GM12892 (cell line): Measurements from ENCODE around the gene MAOA.

Experiments
- DNase-seq: peaks from one replicate; pipeline ENCODE4 v3.0.0; 2011; ENCODE audit not compliant: insufficient read length
- FAIRE-seq: peaks from 2 replicates; lab custom pipeline; 2011; peaks lifted over from hg19 to GRCh38; lab: Jason Lieb, UNC
- POLR2A ChIP-seq: IDR thresholded peaks from 2 replicates; pipeline ENCODE4 v1.6.1; 2011; ENCODE audit warnings: low read depth, low read length, control low read depth
- POLR2AphosphoS5 ChIP-seq: IDR thresholded peaks from 2 replicates; pipeline ENCODE4 v1.6.1; 2011; ENCODE audit warnings: low read depth, low read length, control low read depth
- TAF1 ChIP-seq: IDR thresholded peaks from 2 replicates; pipeline ENCODE4 v1.6.1; 2011; ENCODE audit warnings: low read depth, mild to moderate bottlenecking, control low read depth, low read length, borderline replicate concordance

Gene MAOA

DNA sequence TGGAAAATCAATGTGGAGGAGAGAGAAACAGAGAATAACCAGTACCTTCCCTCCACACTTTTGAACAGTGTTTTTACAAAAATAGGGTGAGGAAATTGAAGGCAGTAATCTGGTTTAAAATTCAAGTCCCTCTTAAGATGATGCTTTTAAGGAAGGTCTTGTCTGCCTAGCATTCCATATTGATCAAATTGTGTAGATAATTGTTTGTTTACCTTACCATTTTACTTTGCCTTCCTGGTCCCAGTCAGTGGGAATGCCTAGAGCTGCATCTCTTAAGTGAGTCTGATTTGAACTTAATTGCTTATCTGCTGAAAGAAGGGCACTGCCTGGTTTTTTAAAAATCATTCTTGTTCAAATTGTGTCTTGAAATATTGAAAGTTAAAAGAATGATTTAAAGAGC lies 14.4 kb upstream of the MAOA start:
- FAIRE-seq (no peak), DNase-seq (no peak)
- TF ChIP-seq POLR2AphosphoS5 (no peak), POLR2A (no peak), TAF1 (no peak)

GRCh38 chrX:43643201-43643600 lies 12.9 kb upstream of the MAOA start:
- no peak for DNase-seq
- FAIRE-seq, result no peak

DNA sequence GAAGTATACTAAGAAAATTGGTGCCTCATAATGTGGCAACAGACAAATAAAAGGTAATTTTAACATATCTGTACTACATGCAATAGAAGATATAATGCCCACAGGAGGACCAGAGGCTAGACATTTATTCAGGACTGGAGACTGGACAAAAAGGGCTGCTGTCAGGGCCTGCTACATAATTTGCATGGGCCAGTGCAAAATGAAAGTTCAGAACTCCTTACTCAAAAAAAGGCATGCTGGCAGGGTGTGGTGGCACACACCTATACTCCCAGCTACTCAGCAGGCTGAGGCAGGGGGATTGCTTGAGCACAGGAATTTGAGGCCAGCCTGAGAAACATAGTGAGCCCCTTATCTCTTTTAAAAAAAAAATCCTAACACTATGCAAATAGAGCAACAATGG lies 12.4 kb upstream of the MAOA start:
- FAIRE-seq (no peak), DNase-seq (no peak)
- no peak for TF ChIP-seq POLR2AphosphoS5
- TF ChIP-seq TAF1, result no peak
- TF ChIP-seq POLR2A, result no peak

More at GRCh38 chrX:43643201-43643600, 12.9 kb upstream of the MAOA start:
- TF ChIP-seq POLR2AphosphoS5, result no peak
- no peak for TF ChIP-seq TAF1
- TF ChIP-seq POLR2A, result no peak

DNA sequence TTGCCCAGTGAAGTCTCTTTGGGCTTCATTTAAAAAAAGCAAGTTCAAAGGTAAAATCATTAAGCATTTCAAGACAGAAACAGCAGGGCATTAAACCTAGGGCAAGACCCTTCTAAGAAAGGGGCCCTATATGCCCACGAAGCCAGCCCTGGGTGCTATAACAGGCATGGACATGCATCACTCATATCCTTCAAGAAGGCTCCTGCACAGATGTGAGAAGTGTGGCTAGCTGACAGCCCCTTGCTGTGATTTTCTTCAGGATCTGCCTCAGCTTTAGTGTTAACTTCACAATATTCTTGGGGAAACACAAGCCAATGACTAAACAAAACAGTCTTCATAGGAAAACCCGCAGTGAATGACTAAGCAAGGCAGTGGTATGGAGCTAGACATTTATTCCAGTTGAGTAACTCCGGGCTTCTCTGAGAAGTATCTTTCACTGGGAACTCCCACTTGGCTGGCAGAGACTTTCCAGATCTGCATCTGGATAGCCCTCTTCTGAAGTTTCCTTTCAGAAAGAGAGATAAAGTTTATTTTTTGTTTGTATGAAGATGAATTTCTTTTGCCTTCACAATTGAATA lies 11.9 kb upstream of the MAOA start:
- DNase-seq (no peak), FAIRE-seq (no peak)
- no peak for TF ChIP-seq TAF1
- no peak for TF ChIP-seq POLR2AphosphoS5
- TF ChIP-seq POLR2A, result no peak

DNA sequence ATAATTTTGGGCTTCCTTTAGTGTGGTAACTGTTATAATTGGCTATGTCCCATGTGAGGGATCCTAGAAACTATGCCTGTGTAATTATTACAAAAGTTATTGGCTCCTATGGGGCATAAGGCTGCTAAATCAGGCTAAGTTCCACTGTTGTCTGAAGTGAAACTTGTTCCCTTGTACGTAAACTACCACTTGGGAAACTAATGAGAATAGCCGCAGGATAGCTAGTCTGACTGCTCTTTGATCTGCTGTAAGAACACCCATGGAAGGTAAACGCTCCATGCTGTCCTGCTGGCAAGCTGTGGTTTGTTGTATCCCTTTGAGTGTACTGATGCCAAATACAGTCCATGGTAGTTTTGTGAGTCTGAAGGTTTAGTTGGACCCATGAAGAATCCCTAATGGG lies 9.3 kb upstream of the MAOA start:
- FAIRE-seq (no peak), DNase-seq (no peak)
- TF ChIP-seq TAF1 (no peak), POLR2AphosphoS5 (no peak), POLR2A (no peak)

GRCh38 chrX:43654431-43655150 lies 1.5 kb upstream of the MAOA start:
- peak; percentile 14 for FAIRE-seq

DNA sequence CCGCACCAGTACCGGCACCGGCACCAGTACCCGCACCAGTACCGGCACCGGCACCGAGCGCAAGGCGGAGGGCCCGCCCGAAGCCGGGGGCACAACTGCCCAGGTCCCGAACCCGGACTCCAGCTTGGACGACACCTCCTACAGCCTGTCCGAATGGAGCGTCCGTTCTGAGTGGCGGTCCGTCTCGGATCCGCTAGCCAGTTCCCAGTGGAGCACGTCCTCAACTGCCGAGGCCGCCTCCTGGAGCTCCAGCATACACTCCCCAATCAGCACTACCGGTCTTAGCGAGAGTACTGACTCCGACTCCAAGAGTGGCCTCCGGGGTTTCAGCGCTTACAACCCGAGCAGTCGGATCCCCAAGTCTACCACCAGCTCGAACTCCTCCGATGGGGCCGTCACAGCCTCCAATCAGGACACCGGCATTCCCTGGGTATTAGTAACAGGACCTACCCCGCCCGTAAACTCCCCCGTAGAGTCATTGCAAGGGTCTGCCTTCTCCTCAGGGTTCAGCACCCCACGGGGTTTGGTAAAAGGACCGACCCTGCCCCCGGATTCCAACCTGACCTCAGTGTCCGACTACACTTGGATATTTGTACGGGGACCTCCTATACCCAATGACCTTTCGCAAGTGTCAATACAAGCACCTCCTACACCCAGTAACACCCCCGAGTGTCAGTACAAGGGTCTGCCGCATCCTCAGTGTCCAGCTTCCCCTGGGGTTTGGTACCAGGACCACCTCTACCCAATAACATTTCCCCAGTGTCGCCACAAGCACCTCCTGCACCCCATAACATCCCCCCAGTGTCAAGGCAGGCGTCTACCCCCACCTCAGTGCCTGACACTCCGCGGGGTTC lies 721 bp upstream of the MAOA start:
- no peak for FAIRE-seq
- no peak for TF ChIP-seq POLR2AphosphoS5
- TF ChIP-seq TAF1, result no peak
- no peak for TF ChIP-seq POLR2A
- no peak for DNase-seq

More at GRCh38 chrX:43654431-43655150, 1.5 kb upstream of the MAOA start:
- no peak for TF ChIP-seq TAF1
- no peak for TF ChIP-seq POLR2A
- no peak for TF ChIP-seq POLR2AphosphoS5
- DNase-seq, result peak; percentile 61

DNA sequence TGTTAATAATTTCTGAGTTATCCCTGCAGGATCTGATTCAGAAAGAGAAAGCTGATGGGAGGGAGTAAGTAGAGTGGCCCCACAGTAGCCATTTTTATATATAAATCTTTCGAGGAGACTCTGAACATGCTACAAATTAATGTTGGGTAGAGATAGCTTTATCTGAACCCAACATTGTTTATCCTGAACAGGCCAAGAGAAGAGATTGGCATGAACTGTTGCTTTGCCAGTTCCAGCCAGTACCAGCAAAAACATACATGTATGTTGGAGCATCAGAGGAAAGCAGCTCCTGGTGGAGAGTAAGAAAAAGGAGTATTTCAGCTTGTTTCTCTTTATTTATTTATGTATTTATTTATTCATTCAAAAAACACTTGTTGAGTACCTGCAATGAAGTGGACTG lies 1.6 kb downstream of the MAOA start:
- DNase-seq, result no peak
- no peak for FAIRE-seq
- no peak for TF ChIP-seq TAF1
- TF ChIP-seq POLR2A, result no peak
- no peak for TF ChIP-seq POLR2AphosphoS5

- TF ChIP-seq POLR2A (no peak), POLR2AphosphoS5 (no peak), TAF1 (no peak)
- DNase-seq, result no peak
- no peak for FAIRE-seq
These were observed 5.6 kb downstream of the MAOA start for GRCh38 chrX:43661521-43662240.

DNA sequence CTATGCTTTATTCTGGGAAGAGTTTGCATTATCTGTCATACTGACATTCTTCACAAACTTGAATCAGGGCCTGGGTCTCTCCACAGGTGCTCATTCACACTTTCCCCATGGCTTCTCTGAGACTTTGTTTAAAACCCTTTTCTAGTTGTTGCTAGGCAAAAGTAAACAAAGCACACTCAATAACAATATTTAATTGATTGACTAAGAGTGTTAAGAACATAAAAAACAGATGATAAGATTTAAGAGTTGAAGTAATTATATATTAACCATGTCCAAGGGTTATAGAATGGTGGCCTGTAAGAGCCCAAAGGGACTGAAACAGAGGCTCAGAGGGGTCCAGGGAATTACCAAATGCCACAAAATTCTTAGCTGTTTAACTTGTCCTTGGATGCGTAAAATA lies 7.1 kb downstream of the MAOA start:
- TF ChIP-seq TAF1 (no peak), POLR2AphosphoS5 (no peak), POLR2A (no peak)
- no peak for FAIRE-seq
- DNase-seq, result no peak

DNA sequence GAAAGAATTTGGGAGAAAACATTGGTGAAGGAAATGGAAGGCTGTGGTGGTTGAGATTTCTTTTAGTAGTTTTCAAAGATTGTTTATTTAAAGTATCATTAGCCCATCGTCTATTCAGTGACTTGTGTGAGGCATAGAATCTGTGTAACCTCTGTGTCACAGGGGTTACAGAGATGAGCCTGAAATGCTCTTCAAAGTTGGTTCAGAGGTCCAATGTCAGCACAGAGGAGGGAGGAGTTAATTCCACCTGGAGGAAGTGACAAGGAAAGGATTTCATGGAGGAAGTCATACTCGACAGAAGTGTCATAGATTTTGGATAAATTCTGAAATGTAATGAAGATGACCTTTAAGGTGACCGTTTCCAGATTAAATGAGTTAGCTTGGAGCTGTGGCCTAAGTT lies 8.2 kb downstream of the MAOA start:
- TF ChIP-seq POLR2A (no peak), TAF1 (no peak), POLR2AphosphoS5 (no peak)
- DNase-seq, result no peak
- no peak for FAIRE-seq
